HG02759 (cell line): ENCODE data around the gene CDH9.
"Not testable (repeated sequence)": the region's sequence is repeated elsewhere in the genome, so short reads cannot be mapped to it uniquely, and the experiment has no call there.

Experiments
- ATAC-seq: cut with Tn5 transposase; IDR thresholded peaks from one replicate; pipeline ENCODE4 v1.9.1; 2021; ENCODE audit warnings: mild to moderate bottlenecking, moderate library complexity; ENCODE audit not compliant: unreplicated experiment

Gene CDH9

GRCh38 chr5:26959290-26959689 lies 79.1 kb downstream of the CDH9 start:
- no peak for ATAC-seq

- no peak for ATAC-seq
Measured at GRCh38 chr5:26955161-26955560, 83.2 kb downstream of the CDH9 start.

- no peak for ATAC-seq
Measured at GRCh38 chr5:26948921-26949320, 89.5 kb downstream of the CDH9 start.

- no peak for ATAC-seq
Measured at GRCh38 chr5:26945901-26946300, 92.5 kb downstream of the CDH9 start.

- ATAC-seq, result no peak
Measured at GRCh38 chr5:26942481-26942880, 95.9 kb downstream of the CDH9 start.

GRCh38 chr5:26940994-26941393 lies 97.4 kb downstream of the CDH9 start:
- no peak for ATAC-seq

GRCh38 chr5:26932238-26932637 lies 106.1 kb downstream of the CDH9 start:
- no peak for ATAC-seq

- ATAC-seq, result no peak
Measured at GRCh38 chr5:26921439-26921838, 116.9 kb downstream of the CDH9 start.

GRCh38 chr5:26903469-26903868 lies 134.9 kb downstream of the CDH9 start:
- no peak for ATAC-seq

GRCh38 chr5:26894719-26895263 lies 143.6 kb downstream of the CDH9 start:
- ATAC-seq, result no peak

- no peak for ATAC-seq
Measured at GRCh38 chr5:26893078-26893477, 145.3 kb downstream of the CDH9 start.

GRCh38 chr5:26889815-26890214 lies 148.6 kb downstream of the CDH9 start:
- no peak for ATAC-seq

GRCh38 chr5:26884481-26884880 lies 153.9 kb downstream of the CDH9 start:
- no peak for ATAC-seq

GRCh38 chr5:26883375-26883774 lies 155.0 kb downstream of the CDH9 start:
- no peak for ATAC-seq

GRCh38 chr5:26881901-26882300 lies 156.5 kb downstream of the CDH9 start:
- no peak for ATAC-seq

GRCh38 chr5:26877154-26877553 lies 161.2 kb downstream of the CDH9 start:
- ATAC-seq, result no peak

- no peak for ATAC-seq
Measured at GRCh38 chr5:26872337-26872736, 166.0 kb downstream of the CDH9 start.

- ATAC-seq, result no peak
Measured at GRCh38 chr5:26869781-26870180, 168.6 kb downstream of the CDH9 start.

- ATAC-seq, result no peak
Measured at GRCh38 chr5:26868504-26868903, 169.9 kb downstream of the CDH9 start.

- ATAC-seq, result no peak
Measured at GRCh38 chr5:26864061-26864460, 174.3 kb downstream of the CDH9 start.

- ATAC-seq, result no peak
Measured at GRCh38 chr5:26856238-26856637, 182.1 kb downstream of the CDH9 start.

- ATAC-seq, result not testable (repeated sequence)
Measured at GRCh38 chr5:26852450-26852849, 185.9 kb downstream of the CDH9 start.

- ATAC-seq, result no peak
Measured at GRCh38 chr5:26847041-26847736, 191.2 kb downstream of the CDH9 start.
